Stimulated activated CD8-positive, alpha-beta memory T cell treated with anti-CD3 and anti-CD28 coated beads, Interleukin-2, amount 100 ng/mL, for 48 hours (primary cell): ENCODE measurements around the gene FAM78B.

ENCODE experiments used
- DNase-seq, 2 donors: peaks; one replicate each; pipeline ENCODE4 v3.0.0-alpha.2; 2020; ENCODE audit warnings: low read depth in 2 of 2

FAM78B gene, protein sequence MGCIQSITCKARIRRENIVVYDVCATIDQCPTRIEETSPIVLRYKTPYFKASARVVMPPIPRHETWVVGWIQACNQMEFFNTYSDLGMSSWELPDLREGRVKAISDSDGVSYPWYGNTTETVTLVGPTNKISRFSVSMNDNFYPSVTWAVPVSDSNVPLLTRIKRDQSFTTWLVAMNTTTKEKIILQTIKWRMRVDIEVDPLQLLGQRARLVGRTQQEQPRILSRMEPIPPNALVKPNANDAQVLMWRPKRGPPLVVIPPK

DNA sequence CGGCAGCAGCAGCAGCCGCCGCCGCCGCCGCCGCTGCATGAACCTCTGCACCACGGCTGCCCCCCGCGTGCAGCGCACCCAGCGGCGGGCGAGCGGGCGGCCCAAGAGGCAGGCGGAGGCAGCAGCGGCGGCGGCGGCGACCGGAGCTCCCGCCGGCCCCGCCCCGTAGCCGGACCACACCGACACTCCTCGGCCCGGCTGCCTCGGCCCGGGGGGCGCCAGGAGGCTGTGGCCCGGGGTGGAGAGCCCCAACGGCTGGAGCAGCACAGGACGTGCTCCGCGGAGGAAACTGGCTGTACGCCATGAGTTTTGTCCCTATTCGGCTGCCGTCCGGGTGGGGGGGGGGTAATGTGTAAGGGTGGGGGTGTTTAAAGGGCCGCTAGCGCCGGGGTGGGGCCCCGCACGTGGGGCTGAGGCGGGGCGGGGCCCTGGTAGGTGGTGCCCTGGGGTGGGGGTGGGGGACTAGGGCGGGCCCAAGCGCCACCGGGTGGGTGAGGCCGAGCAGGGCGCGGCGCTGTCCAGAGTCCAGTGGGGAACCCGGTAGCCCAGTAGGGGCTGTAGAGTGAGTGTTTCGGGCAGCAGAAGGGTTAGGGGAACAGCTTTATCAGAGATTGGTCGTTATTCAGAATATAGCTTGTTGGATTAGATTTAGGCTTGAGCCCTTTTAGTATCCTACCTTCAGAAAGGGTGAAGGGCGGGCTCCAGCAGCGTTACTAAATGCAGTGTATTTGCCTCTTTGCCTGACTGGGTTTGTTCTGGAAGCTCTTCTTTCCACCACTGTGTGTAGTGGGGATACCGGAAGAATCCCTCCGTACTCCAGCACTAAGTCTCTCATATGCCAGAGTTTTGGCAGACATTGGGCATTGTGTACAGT lies at the start of gene FAM78B:
FAM78B (minus strand) TSS at position 304 of the 874 bp plus-strand sequence. CDS start 753 bp downstream, outside the sequence.
- DNase-seq: peak; percentile 31 to 37

DNA sequence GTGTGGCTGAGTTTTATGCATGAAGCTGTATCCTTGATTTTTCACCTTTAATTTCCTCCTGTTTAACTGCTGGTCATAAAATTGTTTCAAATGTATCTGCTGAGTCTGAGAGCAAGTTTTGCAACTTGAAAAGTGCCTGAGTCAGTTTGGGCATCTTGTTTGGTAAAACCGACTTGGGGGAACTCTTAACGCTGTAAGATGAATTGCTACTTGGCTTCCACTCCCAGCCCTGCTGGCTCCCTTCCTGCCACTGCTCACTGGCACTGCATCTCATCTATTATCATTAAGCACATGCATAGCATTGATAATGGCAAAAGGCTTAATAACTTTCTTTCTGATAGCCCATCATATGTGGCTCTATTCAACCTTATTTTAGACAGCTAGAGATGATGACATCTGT lies 35.7 kb upstream of the FAM78B start:
- no peak for DNase-seq

DNA sequence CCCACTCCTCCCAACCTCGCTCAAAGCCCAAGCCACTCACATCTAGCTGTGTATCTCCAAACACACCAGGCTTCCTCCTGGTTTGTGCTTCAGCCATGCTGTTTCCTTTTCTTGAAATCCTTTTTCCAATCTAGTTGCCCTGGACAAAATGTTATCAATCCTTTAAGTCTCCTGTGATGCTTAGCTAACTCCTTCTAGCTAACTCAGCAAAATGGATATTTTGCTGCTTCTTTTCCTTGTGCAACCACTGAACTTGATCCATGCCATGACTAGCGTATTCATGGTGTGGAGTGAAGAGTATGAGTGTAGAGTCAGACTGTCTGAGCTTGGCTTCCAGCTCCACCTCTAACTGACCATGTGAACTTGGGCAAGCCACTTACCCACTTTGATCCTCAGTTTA lies 33.9 kb upstream of the FAM78B start:
- DNase-seq: no peak

DNA sequence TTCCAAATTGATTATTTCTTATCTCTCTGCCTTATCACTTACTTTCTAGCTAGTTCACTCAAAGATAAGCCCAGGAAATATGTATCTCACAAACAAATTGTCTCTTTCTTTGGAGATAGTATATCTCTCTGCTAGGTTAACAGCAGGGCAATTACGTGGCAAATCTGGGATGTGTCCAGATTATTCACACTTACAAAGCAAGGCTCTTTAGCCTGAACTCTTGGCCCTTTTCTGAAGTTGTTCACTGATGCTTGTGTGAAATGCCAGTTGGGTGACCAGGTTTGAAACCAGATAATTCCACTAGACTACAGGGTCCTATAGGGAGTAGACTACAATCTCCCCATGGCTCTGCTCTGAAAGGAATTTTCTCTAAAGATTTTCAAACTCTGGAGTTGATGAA lies 30.8 kb upstream of the FAM78B start:
- DNase-seq: no peak

DNA sequence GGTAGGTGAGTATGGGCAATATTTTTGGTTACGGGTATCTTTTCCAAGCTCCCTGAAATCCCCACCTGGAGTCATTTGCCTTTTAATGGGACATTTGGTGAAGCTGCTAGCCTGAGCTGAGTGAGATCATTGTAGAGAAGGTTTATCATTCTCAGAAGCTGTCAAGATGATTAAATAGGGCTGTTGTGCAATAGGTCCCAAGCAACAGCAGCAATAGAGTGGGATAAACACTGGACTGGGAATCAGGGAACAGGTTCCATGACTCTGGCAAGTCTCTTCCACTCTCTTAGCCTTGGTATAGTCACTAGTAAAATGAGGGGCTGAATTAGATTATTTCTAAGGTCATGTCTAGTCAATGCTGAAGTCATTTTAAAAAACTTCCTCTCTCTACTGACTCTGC lies 30.3 kb upstream of the FAM78B start:
- no peak for DNase-seq

DNA sequence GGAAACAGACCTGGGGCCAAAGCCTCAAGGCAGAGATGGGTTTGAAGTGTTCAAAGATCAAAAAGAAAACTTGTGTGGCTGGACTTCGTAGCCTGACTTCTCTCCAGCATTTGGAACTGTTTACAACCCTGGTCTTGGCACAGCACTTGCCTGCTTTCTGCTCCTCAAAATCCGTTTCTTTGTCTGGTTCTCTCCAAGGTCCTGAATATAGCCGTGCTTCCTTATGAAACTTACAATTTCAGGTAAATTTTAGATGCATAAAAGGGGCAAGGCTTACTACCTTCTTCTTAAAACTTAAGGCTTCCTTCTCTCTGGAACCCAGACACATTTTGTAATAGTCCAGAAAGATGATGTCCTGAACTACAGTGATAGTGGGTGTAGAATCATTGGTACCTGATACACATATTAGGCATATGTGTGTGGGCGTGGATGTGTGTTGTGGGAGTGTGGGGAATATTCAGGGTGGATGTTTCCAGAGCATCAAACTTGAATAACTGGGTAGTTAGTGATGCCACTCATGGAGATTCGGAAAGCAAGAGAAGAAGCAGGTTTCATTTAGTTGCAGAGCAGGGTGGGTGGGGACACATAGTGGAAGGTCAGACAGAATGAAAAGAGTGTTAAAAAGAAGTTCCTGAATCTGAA lies 26.4 kb upstream of the FAM78B start:
- no peak for DNase-seq

DNA sequence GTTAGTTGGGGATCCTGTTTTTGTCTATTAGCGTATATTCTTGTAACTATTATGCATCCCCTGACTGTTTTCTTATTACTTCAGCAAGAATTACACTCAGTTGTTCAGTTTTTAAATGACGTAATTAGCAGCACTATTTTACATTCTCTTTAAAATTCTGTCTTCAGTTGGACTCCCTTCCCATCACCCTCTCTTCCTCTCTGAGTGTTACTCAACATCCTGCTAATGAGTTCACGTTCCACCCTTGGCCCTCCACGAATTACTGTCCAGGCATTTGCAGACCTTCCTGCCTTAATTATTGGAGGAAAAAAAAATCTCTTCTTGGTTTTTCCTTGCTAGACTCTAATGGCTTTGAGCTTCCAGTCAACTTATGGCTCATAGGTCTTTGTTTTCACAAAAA lies 23.6 kb upstream of the FAM78B start:
- DNase-seq: no peak

DNA sequence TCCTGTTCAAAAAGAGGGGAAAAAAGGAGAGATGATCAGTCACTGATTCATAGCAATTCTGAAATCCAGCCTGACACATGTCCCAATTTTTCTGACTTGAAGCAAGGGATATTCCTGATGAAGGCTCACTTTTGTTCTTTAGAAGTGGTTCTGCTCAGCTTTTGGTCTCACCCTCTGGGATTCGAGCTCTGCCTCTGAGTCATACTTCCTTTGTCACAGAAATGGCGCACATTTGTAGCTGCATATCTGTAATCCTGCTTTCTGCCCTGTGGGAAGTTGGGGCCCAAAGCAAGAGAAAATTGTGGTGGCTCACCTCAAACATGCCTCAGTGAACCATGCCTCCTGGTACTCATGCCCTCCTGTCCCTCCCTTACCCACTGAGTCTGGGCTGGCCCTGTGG lies 22.3 kb upstream of the FAM78B start:
- no peak for DNase-seq

DNA sequence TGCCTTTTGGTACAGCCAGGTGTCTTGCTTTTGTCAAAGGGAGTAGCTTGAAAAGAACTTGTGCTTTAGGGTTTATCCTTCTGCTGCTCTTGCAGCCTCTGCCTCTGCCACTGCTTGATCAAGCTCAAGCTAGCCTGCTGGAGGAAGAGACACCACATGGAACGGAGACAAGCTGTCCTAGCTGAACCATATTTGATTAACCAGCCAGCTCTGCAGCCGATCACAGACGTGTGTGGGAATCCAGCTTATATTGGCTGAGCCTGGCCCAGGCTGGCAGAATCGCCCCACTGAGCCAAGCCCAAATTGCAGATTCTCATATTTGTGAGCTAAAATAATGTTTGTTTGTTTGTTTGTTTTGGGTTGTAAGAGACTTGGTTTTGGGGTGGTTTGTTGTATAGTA lies 18.7 kb upstream of the FAM78B start:
- DNase-seq: no peak

DNA sequence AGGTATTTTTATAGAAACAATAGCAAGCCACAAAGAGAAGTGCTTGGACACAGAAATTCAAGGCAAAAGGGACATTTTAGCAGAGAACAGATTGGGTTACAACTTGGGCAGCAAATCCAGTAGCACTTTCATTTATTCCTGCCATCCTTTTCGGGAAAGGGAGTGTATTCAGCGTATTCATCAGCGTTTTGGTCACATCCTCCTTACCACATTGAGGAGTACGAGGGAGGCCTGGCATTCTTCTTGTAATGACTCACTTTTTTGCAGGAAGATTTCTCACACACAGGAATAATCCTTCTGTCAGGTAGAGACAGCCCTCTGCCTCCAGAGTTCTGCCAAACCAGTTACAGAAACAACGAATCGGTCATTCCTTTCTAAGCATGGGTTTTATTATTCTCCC lies 18.1 kb upstream of the FAM78B start:
- no peak for DNase-seq

DNA sequence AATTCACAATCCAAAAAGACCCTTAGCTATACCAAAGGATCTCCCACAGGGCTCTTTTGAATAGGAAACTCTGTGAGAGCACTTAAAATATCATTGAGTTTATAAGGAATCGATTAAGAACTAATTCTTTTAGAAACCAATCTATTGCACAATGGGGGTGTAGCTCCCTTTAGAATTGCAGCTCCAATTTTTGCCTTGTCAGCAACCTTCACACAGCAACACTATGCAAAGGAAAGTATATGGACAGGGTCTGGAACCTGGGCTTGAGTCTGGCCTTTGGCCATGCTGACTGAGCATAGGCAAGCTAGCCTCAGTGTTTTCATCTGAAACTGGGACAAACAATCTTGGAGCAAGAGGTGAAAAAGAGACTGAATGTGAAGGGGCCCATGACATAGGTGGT lies 17.2 kb upstream of the FAM78B start:
- DNase-seq: no peak

DNA sequence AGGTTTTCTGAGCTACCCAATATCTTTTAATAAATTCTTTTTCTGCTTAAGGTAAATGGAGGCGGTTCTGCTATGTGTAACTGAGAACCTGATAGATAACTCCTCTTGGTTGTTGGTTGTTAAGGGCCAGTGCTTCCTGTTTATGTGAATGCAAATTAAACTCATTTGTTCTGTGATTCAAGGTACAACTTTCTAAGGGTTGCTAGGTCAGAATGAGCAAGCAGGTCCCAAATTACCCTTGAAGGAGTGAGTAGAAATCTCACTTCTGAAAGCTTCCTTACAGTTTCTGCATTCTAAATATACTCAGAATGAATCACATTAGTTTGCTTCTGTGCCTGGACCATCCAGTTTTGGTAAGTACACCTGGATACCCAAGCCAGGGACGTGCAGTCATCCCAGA lies 15.5 kb upstream of the FAM78B start:
- DNase-seq: no peak

DNA sequence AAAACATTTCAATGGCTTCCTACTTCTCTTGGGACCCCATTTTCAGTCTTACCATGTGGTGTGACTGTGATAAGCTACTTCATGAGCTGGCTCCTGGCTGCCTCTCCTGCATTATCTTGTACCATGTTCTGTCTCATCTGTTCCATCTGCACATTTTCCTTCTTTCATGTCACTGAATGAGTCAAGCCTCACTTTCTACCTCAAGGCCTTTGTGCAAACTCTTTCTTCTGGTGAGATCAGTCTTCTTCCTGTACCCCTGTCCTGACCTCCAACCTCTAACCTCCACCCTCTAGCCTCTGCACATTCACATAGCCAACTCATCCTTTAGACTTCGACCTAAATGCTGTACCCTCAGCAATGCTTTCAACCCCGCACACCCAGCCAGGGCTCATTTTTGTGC lies 9.6 kb upstream of the FAM78B start:
- DNase-seq: no peak

DNA sequence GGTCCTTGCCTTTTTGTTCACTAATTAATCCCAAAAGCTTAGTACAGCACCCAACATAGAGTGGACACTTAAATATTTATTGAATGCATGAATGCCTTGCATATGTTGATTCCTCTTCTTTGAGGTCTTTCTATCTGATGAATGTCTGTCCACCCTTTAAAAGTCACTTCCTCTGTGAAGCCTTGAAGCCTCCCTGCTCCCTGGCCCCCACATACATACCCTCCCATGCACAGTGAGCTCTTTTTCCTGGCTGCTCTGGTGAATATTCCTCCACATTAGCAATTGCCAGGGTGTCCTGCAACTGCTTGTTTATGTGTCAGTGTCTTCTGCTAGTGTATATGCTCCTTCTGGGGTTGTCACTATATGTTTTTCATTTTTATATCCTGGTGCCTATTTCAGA lies 8.2 kb upstream of the FAM78B start:
- no peak for DNase-seq

DNA sequence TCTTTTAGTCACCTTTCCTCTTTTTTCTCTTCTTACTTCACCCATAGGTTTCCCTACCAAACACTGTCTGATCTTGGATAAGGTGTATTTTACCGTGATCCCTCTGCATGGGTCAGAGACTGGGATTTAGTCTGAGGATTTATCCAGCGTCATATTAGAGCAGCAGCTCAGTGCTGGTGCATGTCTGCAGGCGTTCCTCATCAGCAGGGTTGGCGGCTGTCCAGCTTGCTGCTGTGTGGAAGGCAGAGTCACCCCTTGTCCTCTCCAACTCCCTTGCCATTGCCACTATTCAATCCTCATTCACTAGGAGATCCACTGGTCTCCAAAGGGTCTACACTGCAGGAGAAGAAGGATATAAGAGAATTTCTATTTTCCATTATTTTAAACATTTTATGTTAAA lies 7.3 kb upstream of the FAM78B start:
- no peak for DNase-seq

DNA sequence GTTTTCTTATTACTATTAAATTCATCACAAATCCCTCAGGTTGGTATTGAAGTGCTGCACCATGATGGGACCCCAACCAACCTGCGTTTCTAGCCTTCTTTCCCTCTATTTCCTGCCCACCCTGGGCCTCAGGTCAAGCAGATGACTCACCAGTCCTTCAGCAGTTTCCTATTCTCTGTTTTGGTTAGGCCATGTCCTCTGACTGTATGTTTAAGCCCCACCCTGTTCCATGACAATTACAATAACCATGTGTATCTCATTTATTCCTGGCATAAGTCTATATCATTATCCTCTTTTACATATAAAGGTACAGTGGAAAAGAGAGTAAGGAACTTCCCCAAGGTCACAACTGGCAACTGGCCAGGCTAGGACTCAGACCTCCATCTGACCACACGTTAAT lies 5.3 kb upstream of the FAM78B start:
- DNase-seq: no peak

DNA sequence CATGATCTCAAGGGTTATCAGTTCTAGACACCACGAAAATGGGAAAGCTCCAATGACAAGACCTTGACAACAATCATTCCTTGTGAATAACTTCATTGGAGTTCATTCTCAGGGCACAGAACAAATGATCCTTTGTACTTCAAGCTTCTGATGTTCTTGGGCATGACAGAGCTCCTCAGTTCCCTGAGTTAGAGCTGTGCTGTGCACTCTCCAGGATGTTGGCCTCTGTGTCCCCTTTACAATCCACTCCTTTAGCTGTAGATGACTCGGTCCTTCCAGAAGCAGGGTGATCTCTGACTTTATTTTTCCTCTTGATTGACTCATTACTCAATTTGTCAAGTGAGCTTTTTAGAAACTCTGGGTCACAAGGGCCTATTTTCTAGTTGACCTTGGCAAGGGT lies 3.9 kb upstream of the FAM78B start:
- no peak for DNase-seq

DNA sequence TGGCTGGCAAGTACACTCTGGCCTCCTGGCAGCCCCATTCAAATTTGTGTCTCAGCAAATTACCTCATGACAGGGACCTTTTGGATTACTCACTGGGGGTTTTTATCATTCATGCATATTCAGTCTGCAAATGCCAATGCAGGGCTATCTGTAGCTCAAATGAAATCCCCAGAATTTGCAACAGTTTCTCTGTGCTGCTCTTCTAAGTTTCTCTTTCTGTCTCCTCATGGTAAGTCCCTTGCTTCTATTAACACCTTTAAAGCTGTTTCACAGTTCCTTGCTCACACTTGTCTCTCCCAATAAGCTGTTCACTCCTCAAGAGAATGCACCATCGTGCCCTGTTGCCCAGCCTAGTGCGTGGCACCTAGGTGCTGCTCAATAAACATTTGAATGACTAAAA lies 3.3 kb upstream of the FAM78B start:
- DNase-seq: no peak

DNA sequence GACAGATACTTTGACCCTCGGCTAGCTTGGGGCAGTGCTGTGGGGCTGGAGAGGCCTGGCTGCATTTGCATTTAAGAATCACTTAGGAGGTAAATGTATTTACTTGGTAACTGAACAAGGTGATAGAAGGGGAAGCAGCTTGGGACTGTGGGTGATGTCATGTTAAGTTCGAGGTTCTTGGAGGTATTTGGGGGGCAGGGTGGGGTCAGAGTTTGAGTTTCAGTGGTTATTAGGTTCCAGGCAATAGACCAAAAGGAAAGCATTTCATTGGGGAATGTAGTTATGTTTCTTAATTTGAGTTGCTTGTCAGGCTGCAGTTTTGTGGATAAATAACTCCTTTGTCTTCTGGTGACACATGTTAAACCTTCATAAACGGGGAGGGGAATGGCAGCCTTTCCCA lies 2.4 kb upstream of the FAM78B start:
- DNase-seq: no peak

DNA sequence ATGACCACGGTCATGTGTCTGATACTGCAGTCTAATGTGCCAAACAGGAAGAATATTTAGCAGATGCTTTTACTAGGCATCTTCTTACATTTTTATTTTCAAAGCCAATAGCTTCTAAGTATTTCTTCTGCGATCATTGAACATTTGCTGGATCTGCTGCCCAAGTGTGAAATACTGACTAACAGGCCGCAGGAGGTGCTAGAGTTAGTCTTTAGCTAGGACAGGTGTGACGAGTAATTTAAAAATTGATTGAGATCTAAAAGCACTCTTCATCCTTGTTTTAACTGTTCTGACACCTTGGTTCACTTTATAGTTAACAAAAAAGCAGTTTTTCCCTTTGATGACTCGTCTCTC lies 748 bp upstream of the FAM78B start:
- DNase-seq: no peak

DNA sequence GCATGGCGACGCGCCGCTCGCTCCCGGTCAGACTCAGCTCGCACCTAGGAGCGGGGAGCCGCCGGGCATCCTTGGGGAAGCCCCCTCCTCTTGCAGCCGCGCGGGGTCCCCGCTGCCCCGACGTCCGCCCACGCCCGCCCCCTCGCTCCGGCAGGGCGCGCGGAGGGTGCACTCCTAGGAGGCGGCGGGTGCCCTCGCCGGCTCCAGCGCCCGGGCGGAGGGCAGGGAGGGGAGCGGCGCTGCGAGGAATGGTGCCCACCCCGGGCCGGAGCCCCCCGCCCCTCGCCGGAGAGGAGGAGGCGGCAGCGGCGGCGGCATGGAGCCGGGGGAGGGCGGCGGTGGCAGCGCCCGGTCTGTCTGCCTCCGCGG lies 488 bp downstream of the FAM78B start:
- DNase-seq: no peak

DNA sequence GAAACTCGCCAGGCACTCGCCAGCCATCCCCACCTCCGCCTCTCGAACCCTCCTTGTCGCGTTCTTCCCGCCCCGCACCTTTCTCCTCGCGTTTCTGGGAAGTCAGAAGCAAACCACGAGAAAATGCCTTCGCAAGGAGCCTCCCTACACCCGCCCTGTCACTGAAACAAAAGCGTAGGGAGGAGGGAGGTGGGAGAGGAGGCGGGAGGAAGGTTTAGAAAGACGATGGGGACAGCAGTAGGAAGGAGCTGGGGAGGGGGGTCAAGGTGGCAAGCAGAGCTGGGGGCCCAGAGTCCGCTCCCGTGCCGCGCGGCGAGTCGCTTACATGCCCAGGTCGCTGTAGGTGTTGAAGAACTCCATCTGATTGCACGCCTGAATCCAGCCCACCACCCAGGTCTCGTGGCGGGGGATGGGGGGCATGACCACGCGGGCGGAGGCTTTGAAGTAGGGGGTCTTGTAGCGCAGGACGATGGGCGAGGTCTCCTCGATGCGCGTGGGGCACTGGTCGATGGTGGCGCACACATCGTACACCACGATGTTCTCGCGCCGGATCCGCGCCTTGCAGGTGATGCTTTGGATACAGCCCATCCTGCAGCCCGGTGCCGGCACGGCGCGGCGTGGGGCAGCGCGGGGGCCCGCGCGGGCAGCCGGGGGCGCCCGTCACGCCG lies 1.0 kb downstream of the FAM78B start:
- no peak for DNase-seq
